Endothelial cell of umbilical vein (primary cell): ENCODE data around the gene RRM2.

Experiments used
- CTCF ChIP-seq, 2 donors: IDR thresholded peaks; 1 replicate in 1 of 2; 2 replicates in 1 of 2; pipeline ENCODE4 v1.5.1; 2011; ENCODE audit warnings: low read length in 2 of 2, mild to moderate bottlenecking in 2 of 2, moderate library complexity in 2 of 2, control low read depth in 1 of 2, inconsistent platforms in 1 of 2, low read depth in 1 of 2; ENCODE audit not compliant: insufficient read depth in 1 of 2; ENCODE audit errors: extremely low read depth in 1 of 2
- EZH2 ChIP-seq: IDR thresholded peaks from 2 replicates; pipeline ENCODE4 v1.6.1; 2012; ENCODE audit warnings: borderline replicate concordance, low read depth, mild to moderate bottlenecking, moderate library complexity, low read length, inconsistent platforms; ENCODE audit not compliant: severe bottlenecking
- FOS ChIP-seq: IDR thresholded peaks from 2 replicates; pipeline ENCODE4 v1.6.1; 2011; ENCODE audit warnings: mild to moderate bottlenecking, low read length, moderate library complexity, borderline replicate concordance; ENCODE audit not compliant: insufficient read depth
- GATA2 ChIP-seq: IDR thresholded peaks from 2 replicates; pipeline ENCODE4 v1.7.0; 2011; ENCODE audit warnings: low read depth, mild to moderate bottlenecking, moderate library complexity, mixed read lengths, low read length; ENCODE audit not compliant: insufficient read length, insufficient read depth
- POLR2A ChIP-seq: IDR thresholded peaks from 2 replicates; pipeline ENCODE4 v1.6.1; 2012; ENCODE audit warnings: low read depth, mild to moderate bottlenecking, control low read depth, low read length
- POLR2AphosphoS5 ChIP-seq: IDR thresholded peaks from 2 replicates; pipeline ENCODE4 v1.6.1; 2012; ENCODE audit warnings: low read depth, mild to moderate bottlenecking, control low read depth, low read length, moderate library complexity; ENCODE audit not compliant: insufficient read depth

- TF ChIP-seq POLR2A (no peak), CTCF (IDR thresholded peaks at IDR 0.05; ENCODE audit: extremely low read depth in 1 of 2, insufficient read depth in 1 of 2, low read depth in 1 of 2, low read length in 2 of 2) (no peak), GATA2 (no peak), FOS (no peak), POLR2AphosphoS5 (no peak), EZH2 (no peak)
These were observed 44.8 kb downstream of the RRM2 start for GRCh38 chr2:10167316-10167715.
